Measurements from ENCODE around the gene DUSP28. TPM values are rescaled to one million over a fixed set of nuclear protein-coding genes. Genes with fewer than 3 reads are reported as not detected.

The DUSP28 gene
- total and polyA plus RNA-seq, 2 of the 8 experiments (the other 6 are each of a cell fraction or from before 2014, with no cell fraction given) = 2.1 to 2.3 TPM

GRCh38 chr2:240512109-240512485 lies 48.1 kb upstream of the DUSP28 start:
- WGBS, 2 experiments (ENCODE audit: extremely low coverage in 1 of 2, insufficient coverage in 1 of 2, insufficient read length in 1 of 2, insufficient replicate concordance in 2 of 2, low coverage in 1 of 2, low lambda C conversion rate in 2 of 2, missing lambda C conversion rate in 1 of 2) = 89% methylated on average over 11 of the region's 11 CpGs; no CpG with 5 or more reads in 1 of the 2 experiments

More at GRCh38 chr2:240512109-240512485, 48.1 kb upstream of the DUSP28 start:
- H3K56ac ChIP-seq (replicated peaks; ENCODE audit: insufficient read length, low read depth, low read length) = no peak overlapping the region
- no peak overlapping the region for H3K14ac ChIP-seq (ENCODE audit: insufficient read length)
- no peak overlapping the region for H3K4me3 ChIP-seq (ENCODE audit: extremely low read depth in 1 of 4, insufficient read depth in 2 of 4, low read depth in 3 of 4, low read length in 4 of 4)
- no peaks in the 10 kb centered on the region for H3K79me2 ChIP-seq (ENCODE audit: control insufficient read depth in 1 of 2, insufficient read depth in 2 of 2, low read length in 2 of 2)
- H4K8ac ChIP-seq (ENCODE audit: extremely low read depth, insufficient read depth, low read length) = no peak overlapping the region
- no peak overlapping the region for H3K23ac ChIP-seq (ENCODE audit: insufficient read length)
- CTCF ChIA-PET (ENCODE audit: partially characterized antibody) = interaction anchor here (1.5 to 2.8 kb wide), 2 partner anchors 10 to 13 kb away, joined by 3 to 14 read pairs; no protein-coding TSS in a partner anchor
- FAIRE-seq = no peak
- H3K27ac ChIP-seq (ENCODE audit: low read depth, low read length) = no peak overlapping the region
- H2BK5ac ChIP-seq (ENCODE audit: low read depth, low read length) = no peak overlapping the region
- H2AK5ac ChIP-seq (ENCODE audit: low read depth, low read length) = no peak overlapping the region; the same call in 1 of the 2 replicates
- H3K4ac ChIP-seq (replicated peaks; ENCODE audit: insufficient read length, low read depth, low read length) = no peak overlapping the region
- H3K9ac ChIP-seq (replicated peaks in 1 of 4; ENCODE audit: extremely low read depth in 1 of 4, low read depth in 3 of 4, low read length in 3 of 4) = no peak overlapping the region
- TF ChIP-seq YY1 (IDR thresholded peaks at IDR 0.05; ENCODE audit: low read depth, low read length) (no peak), JUND (IDR thresholded peaks at IDR 0.05; ENCODE audit: low read length) (no peak), JUN (IDR thresholded peaks at IDR 0.05; ENCODE audit: low read depth, low read length) (no peak), NANOG (IDR thresholded peaks at IDR 0.05; ENCODE audit: insufficient read depth, low read depth, low read length, poor library complexity, severe bottlenecking) (no peak), CREB1 (IDR thresholded peaks at IDR 0.05) (no peak)
- H2BK20ac ChIP-seq (ENCODE audit: low read length) = no peak overlapping the region
- H3K27me3 ChIP-seq (replicated peaks in 1 of 4; ENCODE audit: control insufficient read depth in 3 of 4, extremely low read depth in 1 of 4, insufficient read depth in 3 of 4, low read length in 3 of 4) = no peaks in the 10 kb centered on the region; a peak in 2 of 7 replicates
- peaks cover 6% of the 10 kb centered on the region; the same call in 1 of the 2 replicates for H3K23me2 ChIP-seq (ENCODE audit: low read depth, low read length)
- H4K5ac ChIP-seq (ENCODE audit: insufficient read length, low read depth, low read length) = no peak overlapping the region
- H2BK120ac ChIP-seq (replicated peaks; ENCODE audit: low read depth, low read length) = no peak overlapping the region
- no peak overlapping the region for H3K4me2 ChIP-seq (ENCODE audit: insufficient read depth in 1 of 2, low read depth in 2 of 2, low read length in 2 of 2)
- H3K36me3 ChIP-seq (ENCODE audit: control insufficient read depth in 2 of 4, insufficient read depth in 4 of 4, low read length in 3 of 4) = no peaks in the 10 kb centered on the region
- H4K20me1 ChIP-seq (replicated peaks in 1 of 2; ENCODE audit: control insufficient read depth in 1 of 2, insufficient read depth in 2 of 2, low read length in 2 of 2) = peaks cover 0 to 3% of the 10 kb centered on the region in 2 experiments
- no peak for DNase-seq (ENCODE audit: low read depth in 1 of 2, low spot score in 2 of 2)
- H4K91ac ChIP-seq (replicated peaks; ENCODE audit: insufficient read length, low read length) = no peak overlapping the region
- no peaks in the 10 kb centered on the region for H3K9me3 ChIP-seq (ENCODE audit: insufficient read depth in 2 of 2, low read depth in 1 of 2, low read length in 1 of 2)
- no peaks in the 10 kb centered on the region for H3K79me1 ChIP-seq (ENCODE audit: low read depth, low read length)
- no peak overlapping the region for H2BK12ac ChIP-seq (ENCODE audit: low read depth, low read length)
- no peak overlapping the region for H2BK15ac ChIP-seq (ENCODE audit: low read length)
- no peak overlapping the region for H3K18ac ChIP-seq (ENCODE audit: extremely low read depth, low read length)
- H2AFZ ChIP-seq (ENCODE audit: low read length) = no peak overlapping the region
- POLR2A ChIA-PET (ENCODE audit: partially characterized antibody) = no interaction called here
- no peaks in the 10 kb centered on the region for H3K4me1 ChIP-seq (replicated peaks in 1 of 4; ENCODE audit: control insufficient read depth in 3 of 4, insufficient read depth in 4 of 4, low read length in 3 of 4)

Data from H1 (cell line).